Naive thymus-derived CD4-positive, alpha-beta T cell (primary cell): ENCODE measurements around the gene LRRC47. TPM values are rescaled to one million over a fixed set of nuclear protein-coding genes. Genes with fewer than 3 reads are reported as not detected.

Source experiments
- ATAC-seq: fragments of 150-1000 bp; cut with Tn5 transposase; 2 replicates; pipeline ENCODE4 v1.10.0; 2021; ENCODE audit warnings: mild to moderate bottlenecking, moderate library complexity
- CTCF ChIA-PET: fragments of 350-600 bp; sonication (Branson Sonifier 250); formaldehyde crosslinking; loops from one replicate; lab custom pipeline; 2021; ENCODE audit warnings: antibody characterized with exemption; lab: Charles Lee
- POLR2A ChIA-PET: fragments of 350-600 bp; sonication (Branson Sonifier 250); formaldehyde crosslinking; loops from one replicate; lab custom pipeline; 2021; ENCODE audit warnings: antibody characterized with exemption, inconsistent platforms; lab: Charles Lee
- DNase-seq, 9 donors: peaks; one replicate each; pipeline versions ENCODE4 v3.0.0 to v3.0.0-alpha.2; 2020 to 2022; ENCODE audit warnings: mixed read lengths in 1 of 9
- H3K27ac ChIP-seq: one replicate; pipeline ENCODE4 v1.7.0; 2013; ENCODE audit warnings: mild to moderate bottlenecking, low read depth, low read length, moderate library complexity
- H3K27me3 ChIP-seq, 2 donors: one replicate each; pipeline ENCODE4 v1.7.0; 2013; ENCODE audit warnings: low read length in 2 of 2, mild to moderate bottlenecking in 2 of 2, moderate library complexity in 2 of 2; ENCODE audit not compliant: control insufficient read depth in 2 of 2, insufficient read depth in 2 of 2
- H3K36me3 ChIP-seq, 3 experiments: 1 replicate in 2 of 3; 2 replicates in 1 of 3; pipeline ENCODE4 v1.7.0; 2013; ENCODE audit warnings: low read length in 3 of 3, mild to moderate bottlenecking in 3 of 3, moderate library complexity in 1 of 3; ENCODE audit not compliant: insufficient read depth in 3 of 3, control insufficient read depth in 2 of 3
- H3K4me1 ChIP-seq, 2 donors: one replicate each; pipeline ENCODE4 v1.7.0; 2013; ENCODE audit warnings: low read length in 2 of 2, mild to moderate bottlenecking in 2 of 2, moderate library complexity in 1 of 2; ENCODE audit not compliant: control insufficient read depth in 2 of 2, insufficient read depth in 2 of 2
- H3K4me3 ChIP-seq: 2 replicates; pipeline ENCODE4 v1.7.0; 2013; ENCODE audit warnings: mild to moderate bottlenecking, low read length
- H3K9me3 ChIP-seq, 3 experiments: 1 replicate in 2 of 3; 2 replicates in 1 of 3; pipeline ENCODE4 v1.7.0; 2013; ENCODE audit warnings: low read length in 3 of 3; ENCODE audit not compliant: control insufficient read depth in 2 of 3
- H3K27ac Mint-ChIP-seq, 9 donors: one replicate each; pipeline ENCODE4 v1.8.0; 2020 to 2022; ENCODE audit warnings: mixed read lengths in 9 of 9, mild to moderate bottlenecking in 8 of 9, moderate library complexity in 5 of 9, inconsistent platforms in 2 of 9
- H3K27me3 Mint-ChIP-seq, 5 donors: one replicate each; pipeline ENCODE4 v1.8.0; 2021 to 2022; ENCODE audit warnings: mixed read lengths in 5 of 5, mild to moderate bottlenecking in 1 of 5
- H3K36me3 Mint-ChIP-seq, 5 donors: one replicate each; pipeline ENCODE4 v1.8.0; 2020 to 2022; ENCODE audit warnings: mixed read lengths in 5 of 5, mild to moderate bottlenecking in 3 of 5, inconsistent platforms in 1 of 5
- H3K4me1 Mint-ChIP-seq, 7 donors: one replicate each; pipeline ENCODE4 v1.8.0; 2020 to 2022; ENCODE audit warnings: mixed read lengths in 7 of 7, mild to moderate bottlenecking in 3 of 7, inconsistent platforms in 1 of 7
- H3K4me3 Mint-ChIP-seq, 10 donors: one replicate each; pipeline ENCODE4 v1.8.0; 2020 to 2022; ENCODE audit warnings: mild to moderate bottlenecking in 10 of 10, mixed read lengths in 10 of 10, moderate library complexity in 6 of 10, inconsistent platforms in 2 of 10
- H3K9me3 Mint-ChIP-seq, 11 donors: one replicate each; pipeline ENCODE4 v1.8.0; 2020 to 2022; ENCODE audit warnings: mixed read lengths in 11 of 11, mild to moderate bottlenecking in 4 of 11, inconsistent platforms in 1 of 11, moderate library complexity in 1 of 11
- intact Hi-C, 2 donors: fragments of 100-400 bp; cut with micrococcal nuclease; formaldehyde crosslinking; loops; one replicate each; pipeline ENCODE4 v1.15.1; 2023
- polyA plus RNA-seq, 2 donors: library from polyadenylated mRNA; unstranded; fragments of 300-500 nt; fragmentation: Illumina TruSeq; gene quantifications; one replicate each; pipeline ENCODE4 v1.2.3, GENCODE V29; 2021
- total RNA-seq, 6 experiments: library from RNA in 5 of 6; stranded (reverse) in 5 of 6; gene quantifications; 1 replicate in 5 of 6; 2 replicates in 1 of 6; pipeline ENCODE4 v1.2.3 and lab custom pipeline; 2021 to 2026

LRRC47 gene
- total and polyA plus RNA-seq, 7 experiments from 2014 or later = 25.7 to 60.2 (median 39.1) TPM

GRCh38 chr1:3788756-3789420 is 7.4 kb downstream of the LRRC47 start:
- H3K27ac ChIP-seq = no peak overlapping the region
- H3K9me3 Mint-ChIP-seq = no peaks in the 10 kb centered on the region
- H3K27me3 Mint-ChIP-seq = no peaks in the 10 kb centered on the region
- no peak overlapping the region for H3K4me3 ChIP-seq
- peaks cover 6 to 41% (median 28%) of the 10 kb centered on the region in 7 donors for H3K4me1 Mint-ChIP-seq
- peaks cover 0 to 25% (median 5%) of the 10 kb centered on the region in 5 donors for H3K36me3 Mint-ChIP-seq
- H3K4me3 Mint-ChIP-seq = no peak overlapping the region
- DNase-seq (no peak), ATAC-seq (no peak)
- H3K27ac Mint-ChIP-seq = peak overlapping the region in 1 of 9 donors; percentile 17
- intact Hi-C loops = no loop called here
- ChIA-PET CTCF (no interaction called here), POLR2A (no interaction called here)
- H3K4me1 ChIP-seq = peaks cover 0 to 19% of the 10 kb centered on the region in 2 donors
- H3K27me3 ChIP-seq = no peaks in the 10 kb centered on the region
- peaks cover 0 to 76% (median 0%) of the 10 kb centered on the region in 3 experiments for H3K36me3 ChIP-seq
- H3K9me3 ChIP-seq = no peaks in the 10 kb centered on the region

- CTCF ChIA-PET = no interaction called here
These were observed 8.3 kb downstream of the LRRC47 start for GRCh38 chr1:3787745-3788605.

GRCh38 chr1:3787349-3787715 is 9.0 kb downstream of the LRRC47 start:
- intact Hi-C loops = no loop called here
- ChIA-PET CTCF (no interaction called here), POLR2A (no interaction called here)
- Histone ChIP-seq H3K4me3 (no peak overlapping the region), H3K27ac (no peak overlapping the region), H3K9me3 (no peaks in the 10 kb centered on the region), H3K27me3 (no peaks in the 10 kb centered on the region), H3K36me3 (peaks cover 0 to 88% (median 0%) of the 10 kb centered on the region in 3 experiments), H3K4me1 (peaks cover 0 to 15% of the 10 kb centered on the region in 2 donors)
- H3K27me3 Mint-ChIP-seq = no peaks in the 10 kb centered on the region
- H3K9me3 Mint-ChIP-seq = no peaks in the 10 kb centered on the region
- peak in 1 of 9 donors; percentile 38 for DNase-seq
- H3K27ac Mint-ChIP-seq = peak overlapping the region in 2 of 9 donors; percentile 32 to 38
- peak; percentile 71 for ATAC-seq
- peaks cover 0 to 28% (median 5%) of the 10 kb centered on the region in 5 donors for H3K36me3 Mint-ChIP-seq
- H3K4me3 Mint-ChIP-seq = no peak overlapping the region
- H3K4me1 Mint-ChIP-seq = peaks cover 6 to 29% (median 15%) of the 10 kb centered on the region in 7 donors

More at GRCh38 chr1:3787745-3788605, 8.3 kb downstream of the LRRC47 start:
- Mint-ChIP-seq H3K4me3 (no peak overlapping the region), H3K27ac (peak overlapping the region in 1 of 9 donors; percentile 38), H3K4me1 (peaks cover 6 to 32% (median 19%) of the 10 kb centered on the region in 7 donors), H3K27me3 (no peaks in the 10 kb centered on the region), H3K36me3 (peaks cover 0 to 28% (median 5%) of the 10 kb centered on the region in 5 donors), H3K9me3 (no peaks in the 10 kb centered on the region)
- Histone ChIP-seq H3K4me1 (peaks cover 0 to 15% of the 10 kb centered on the region in 2 donors), H3K36me3 (peaks cover 0 to 81% (median 0%) of the 10 kb centered on the region in 3 experiments), H3K27me3 (no peaks in the 10 kb centered on the region), H3K9me3 (no peaks in the 10 kb centered on the region), H3K4me3 (no peak overlapping the region), H3K27ac (no peak overlapping the region)
- ATAC-seq (no peak), DNase-seq (no peak)
- POLR2A ChIA-PET = no interaction called here
- intact Hi-C loops = no loop called here

DNA sequence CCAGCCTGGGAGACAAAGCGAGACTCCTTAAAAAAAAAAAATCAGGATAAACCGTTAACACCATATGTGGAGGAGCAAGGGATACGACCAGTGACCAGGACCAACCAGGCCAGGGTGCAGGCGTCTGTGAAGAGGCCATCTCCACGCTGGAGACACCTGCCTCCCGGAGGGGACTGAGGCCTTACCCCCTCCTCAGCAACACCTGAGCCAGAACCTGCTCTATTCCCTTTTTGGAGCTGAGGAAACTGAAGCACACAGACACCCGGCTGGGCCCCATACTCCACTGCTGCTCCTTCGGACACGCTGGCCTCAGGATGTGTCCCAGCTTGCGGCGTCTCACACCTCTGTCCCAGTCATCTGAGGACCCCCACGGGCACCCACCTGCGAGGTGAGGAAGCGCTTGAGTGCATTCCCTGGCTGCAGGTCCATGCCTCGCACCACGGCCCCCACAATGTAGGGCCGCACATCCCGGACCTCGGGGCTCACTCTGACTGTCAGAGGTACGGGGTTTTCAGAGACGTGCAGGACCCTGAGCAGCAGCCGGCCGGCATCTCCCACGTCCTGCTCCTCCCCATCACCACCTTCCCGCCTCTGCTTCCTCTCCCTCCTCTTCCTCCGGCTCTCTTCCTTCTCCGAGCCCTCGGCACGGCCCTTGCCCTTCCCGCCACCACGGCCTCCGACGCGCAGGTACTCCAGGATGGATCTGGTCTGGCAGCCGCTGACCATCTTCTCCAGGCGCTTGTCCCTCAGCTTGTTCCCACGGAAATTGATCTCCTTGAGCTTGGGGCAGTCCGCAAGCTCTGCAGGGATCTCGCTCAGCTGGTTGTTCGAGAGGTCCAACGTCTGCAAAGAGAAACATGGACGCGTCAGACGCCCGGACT is 9.6 kb downstream of the LRRC47 start:
- intact Hi-C loops = no loop called here
- Histone ChIP-seq H3K4me1 (peaks cover 0 to 15% of the 10 kb centered on the region in 2 donors), H3K9me3 (no peaks in the 10 kb centered on the region), H3K4me3 (no peak overlapping the region), H3K36me3 (peaks cover 0 to 90% (median 3%) of the 10 kb centered on the region in 3 experiments), H3K27ac (no peak overlapping the region), H3K27me3 (no peaks in the 10 kb centered on the region)
- Mint-ChIP-seq H3K9me3 (no peaks in the 10 kb centered on the region), H3K27me3 (no peaks in the 10 kb centered on the region), H3K4me1 (peaks cover 5 to 24% (median 9%) of the 10 kb centered on the region in 7 donors), H3K4me3 (no peak overlapping the region), H3K36me3 (peaks cover 0 to 34% (median 5%) of the 10 kb centered on the region in 5 donors), H3K27ac (peak overlapping the region in 1 of 9 donors; percentile 43)
- ChIA-PET POLR2A (no interaction called here), CTCF (no interaction called here)
- no peak for ATAC-seq
- DNase-seq = no peak

- CTCF ChIA-PET = no interaction called here
- POLR2A ChIA-PET = no interaction called here
- no peak overlapping the region for H3K27ac Mint-ChIP-seq
- ATAC-seq (no peak), DNase-seq (no peak)
- Histone ChIP-seq H3K27ac (no peak overlapping the region), H3K27me3 (no peaks in the 10 kb centered on the region), H3K9me3 (no peaks in the 10 kb centered on the region), H3K4me1 (peaks cover 0 to 15% of the 10 kb centered on the region in 2 donors), H3K36me3 (peaks cover 10 to 100% (median 13%) of the 10 kb centered on the region in 3 experiments), H3K4me3 (no peak overlapping the region)
- peaks cover 5 to 19% (median 9%) of the 10 kb centered on the region in 7 donors for H3K4me1 Mint-ChIP-seq
- no peaks in the 10 kb centered on the region for H3K27me3 Mint-ChIP-seq
- H3K9me3 Mint-ChIP-seq = no peaks in the 10 kb centered on the region
- intact Hi-C loops = no loop called here
- H3K4me3 Mint-ChIP-seq = no peak overlapping the region
- H3K36me3 Mint-ChIP-seq = peaks cover 0 to 42% (median 5%) of the 10 kb centered on the region in 5 donors
These were observed 10.7 kb downstream of the LRRC47 start for GRCh38 chr1:3785456-3786157.

DNA sequence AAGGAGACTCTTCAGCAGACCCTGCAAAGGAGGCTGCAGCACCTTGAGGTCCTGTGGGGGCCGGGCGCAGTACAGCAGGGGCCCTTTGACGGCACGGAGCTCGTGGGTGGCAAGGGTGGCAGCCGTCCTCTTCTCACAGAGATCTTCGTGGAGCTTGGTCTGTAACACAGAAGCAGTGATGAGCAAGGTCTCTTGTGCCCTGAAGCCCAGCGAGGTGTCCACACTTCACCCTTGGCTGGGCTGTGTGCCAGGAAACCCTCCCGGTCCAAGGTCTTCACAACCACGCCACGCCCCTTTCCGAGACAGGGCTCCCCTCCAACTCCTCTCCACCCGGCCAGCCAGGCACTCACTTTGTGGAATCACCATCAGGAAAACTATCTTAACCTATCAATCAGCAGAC is 11.3 kb downstream of the LRRC47 start:
- Histone ChIP-seq H3K27me3 (no peaks in the 10 kb centered on the region), H3K36me3 (peaks cover 15 to 100% (median 17%) of the 10 kb centered on the region in 3 experiments), H3K4me3 (no peak overlapping the region), H3K4me1 (peaks cover 0 to 15% of the 10 kb centered on the region in 2 donors), H3K27ac (no peak overlapping the region), H3K9me3 (no peaks in the 10 kb centered on the region)
- ATAC-seq (no peak), DNase-seq (no peak)
- Mint-ChIP-seq H3K27ac (no peak overlapping the region), H3K27me3 (no peaks in the 10 kb centered on the region), H3K36me3 (peaks cover 5 to 47% (median 6%) of the 10 kb centered on the region in 5 donors), H3K9me3 (no peaks in the 10 kb centered on the region), H3K4me3 (no peak overlapping the region), H3K4me1 (peaks cover 5 to 19% (median 9%) of the 10 kb centered on the region in 7 donors)
- POLR2A ChIA-PET = no interaction called here
- CTCF ChIA-PET = no interaction called here
- intact Hi-C loops = no loop called here
